Loucy (cell line): ENCODE data around the gene PUSL1.

Experiments
- CTCF ChIP-seq: fragments of 200-600 bp; sonication (generic); conservative IDR thresholded peaks from 2 replicates; pipeline ENCODE4 v1.5.1; 2014; ENCODE audit warnings: mild to moderate bottlenecking, antibody characterized with exemption, low read length
- EZH2phosphoT487 ChIP-seq: fragments of 200-600 bp; IDR thresholded peaks from 2 replicates; pipeline ENCODE4 v1.6.1; 2018; ENCODE audit warnings: antibody characterized with exemption, mild to moderate bottlenecking, moderate library complexity, borderline replicate concordance

- no peak for TF ChIP-seq CTCF
- no peak for TF ChIP-seq EZH2phosphoT487
Measured at GRCh38 chr1:1273209-1273511, 35.2 kb upstream of the PUSL1 start.
